HepG2 (cell line): Measurements from ENCODE around the gene CEACAM16. TPM values are rescaled to one million over a fixed set of nuclear protein-coding genes. Genes with fewer than 3 reads are reported as not detected.

Source experiments
- BRCA1 ChIP-seq: sonication (generic); formaldehyde crosslinking; IDR thresholded peaks from 2 replicates; pipeline ENCODE4 v1.4.0; 2020; ENCODE audit warnings: missing genetic modification reagents
- GZF1 ChIP-seq: sonication (generic); formaldehyde crosslinking; IDR thresholded peaks from 2 replicates; pipeline ENCODE4 v1.5.1; 2020; ENCODE audit warnings: mild to moderate bottlenecking, missing genetic modification reagents
- HMGXB4 ChIP-seq, 2 experiments: sonication (generic) in 1 of 2; formaldehyde crosslinking in 1 of 2; IDR thresholded peaks; 2 replicates each; pipeline versions ENCODE4 v1.4.0 to v1.6.1; 2018 to 2020; ENCODE audit warnings: missing genetic modification reagents in 2 of 2, borderline replicate concordance in 1 of 2, low read depth in 1 of 2, mild to moderate bottlenecking in 1 of 2, missing biosample characterization in 1 of 2
- HNRNPH1 ChIP-seq: fragments of 200-400 bp; formaldehyde crosslinking; optimal IDR thresholded peaks from 2 replicates; pipeline ENCODE3; 2017; ENCODE audit warnings: mild to moderate bottlenecking, low read depth, low read length
- KDM4B ChIP-seq: sonication (generic); formaldehyde crosslinking; IDR thresholded peaks from 2 replicates; pipeline ENCODE4 v1.4.0; 2020; ENCODE audit warnings: missing genetic modification reagents
- MYC ChIP-seq: sonication (generic); formaldehyde crosslinking; IDR thresholded peaks from 2 replicates; pipeline ENCODE4 v1.9.0; 2021; ENCODE audit warnings: missing genetic modification reagents, borderline replicate concordance
- NFIB ChIP-seq: sonication (generic); formaldehyde crosslinking; IDR thresholded peaks from 2 replicates; pipeline ENCODE4 v1.9.0; 2021; ENCODE audit warnings: missing genetic modification reagents, mild to moderate bottlenecking, borderline replicate concordance
- NFRKB ChIP-seq: fragments of 450-650 bp; IDR thresholded peaks from 2 replicates; pipeline ENCODE4 v1.6.1; 2017
- PAXIP1 ChIP-seq: sonication (generic); formaldehyde crosslinking; conservative IDR thresholded peaks from 2 replicates; pipeline ENCODE4 v1.4.0; 2020; ENCODE audit warnings: mild to moderate bottlenecking, missing genetic modification reagents, moderate library complexity
- PBX2 ChIP-seq: IDR thresholded peaks from 2 replicates; pipeline ENCODE4 v1.6.1; 2016; ENCODE audit warnings: control low read depth
- POLR2AphosphoS5 ChIP-seq: IDR thresholded peaks from 2 replicates; pipeline ENCODE4 v1.6.1; 2012; ENCODE audit warnings: low read depth, low read length
- SMAD3 ChIP-seq: sonication (generic); formaldehyde crosslinking; IDR thresholded peaks from 2 replicates; pipeline ENCODE4 v1.4.0; 2020; ENCODE audit warnings: missing genetic modification reagents
- TCF12 ChIP-seq, 2 experiments: fragments of 450-650 bp in 1 of 2; sonication (generic) in 1 of 2; formaldehyde crosslinking in 1 of 2; IDR thresholded peaks; 2 replicates each; pipeline versions ENCODE4 v1.6.1 to v1.8.0; 2017 to 2022; ENCODE audit warnings: antibody characterized with exemption in 1 of 2, mild to moderate bottlenecking in 1 of 2, missing genetic modification reagents in 1 of 2, moderate library complexity in 1 of 2
- TP53 ChIP-seq: sonication (generic); formaldehyde crosslinking; conservative IDR thresholded peaks from 2 replicates; pipeline ENCODE4 v1.4.0; 2020; ENCODE audit warnings: missing genetic modification reagents
- ZMAT3 ChIP-seq: sonication (generic); formaldehyde crosslinking; conservative IDR thresholded peaks from 2 replicates; pipeline ENCODE4 v1.7.0; 2021; ENCODE audit warnings: missing genetic modification reagents
- ZNF124 ChIP-seq: sonication (generic); formaldehyde crosslinking; IDR thresholded peaks from 2 replicates; pipeline ENCODE4 v1.4.0; 2020; ENCODE audit warnings: missing genetic modification reagents
- ZNF207 ChIP-seq: fragments of 450-650 bp; IDR thresholded peaks from 2 replicates; pipeline ENCODE4 v1.6.1; 2016; ENCODE audit warnings: antibody characterized with exemption, borderline replicate concordance
- ZNF788 ChIP-seq: sonication (generic); formaldehyde crosslinking; IDR thresholded peaks from 2 replicates; pipeline ENCODE4 v1.5.0; 2020; ENCODE audit warnings: mild to moderate bottlenecking, missing genetic modification reagents, borderline replicate concordance
- ZSCAN31 ChIP-seq: sonication (generic); formaldehyde crosslinking; IDR thresholded peaks from 2 replicates; pipeline ENCODE4 v1.5.0; 2020; ENCODE audit warnings: low read depth, mild to moderate bottlenecking, missing genetic modification reagents
- polyA plus RNA-seq, 8 experiments: library from polyadenylated mRNA; depleted of rRNA in 3 of 8; stranded (reverse) in 7 of 8; unstranded in 1 of 8; fragments of >200 nt; fragmentation: Illumina TruSeq in 4 of 8; extraction: Trizol in 4 of 8; gene quantifications; 2 replicates each; pipeline versions ENCODE4 v1.2.1 to v1.2.3, GENCODE V29; 2011 to 2016; ENCODE audit warnings: low read depth in 4 of 8, missing spikeins in 1 of 8, mixed read lengths in 1 of 8; ENCODE audit not compliant: insufficient read depth in 1 of 8
- total RNA-seq, 5 experiments: library from RNA; depleted of rRNA; stranded (reverse); fragments of >200 nt; fragmentation: Illumina TruSeq; extraction: Trizol; gene quantifications; 2 replicates each; pipeline ENCODE4 v1.2.3, GENCODE V29; 2016; ENCODE audit warnings: low read depth in 1 of 5
- TF ChIP-seq, protein P1 (sequence below): sonication (generic); formaldehyde crosslinking; IDR thresholded peaks from 2 replicates; pipeline ENCODE4 v1.8.0; 2022; ENCODE audit warnings: mild to moderate bottlenecking, missing genetic modification reagents; ENCODE audit not compliant: insufficient replicate concordance

CEACAM16 gene
- total and polyA plus RNA-seq, 2 of the 13 experiments (the other 11 are each of a cell fraction or from before 2014, with no cell fraction given): not detected

- TF ChIP-seq, protein P1, sequence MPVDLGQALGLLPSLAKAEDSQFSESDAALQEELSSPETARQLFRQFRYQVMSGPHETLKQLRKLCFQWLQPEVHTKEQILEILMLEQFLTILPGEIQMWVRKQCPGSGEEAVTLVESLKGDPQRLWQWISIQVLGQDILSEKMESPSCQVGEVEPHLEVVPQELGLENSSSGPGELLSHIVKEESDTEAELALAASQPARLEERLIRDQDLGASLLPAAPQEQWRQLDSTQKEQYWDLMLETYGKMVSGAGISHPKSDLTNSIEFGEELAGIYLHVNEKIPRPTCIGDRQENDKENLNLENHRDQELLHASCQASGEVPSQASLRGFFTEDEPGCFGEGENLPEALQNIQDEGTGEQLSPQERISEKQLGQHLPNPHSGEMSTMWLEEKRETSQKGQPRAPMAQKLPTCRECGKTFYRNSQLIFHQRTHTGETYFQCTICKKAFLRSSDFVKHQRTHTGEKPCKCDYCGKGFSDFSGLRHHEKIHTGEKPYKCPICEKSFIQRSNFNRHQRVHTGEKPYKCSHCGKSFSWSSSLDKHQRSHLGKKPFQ (CRISPR knock-in tag): no peak
- TF ChIP-seq ZMAT3 (CRISPR knock-in tag) (no peak), TP53 (CRISPR knock-in tag) (0 out of 2 replicates have a peak, but pooled peaks have one; percentile 27), POLR2AphosphoS5 (no peak), NFIB (CRISPR knock-in tag) (no peak), GZF1 (CRISPR knock-in tag) (no peak), NFRKB (no peak), BRCA1 (0 out of 2 replicates have a peak, but pooled peaks have one; percentile 24), ZNF124 (CRISPR knock-in tag) (no peak), HMGXB4 (CRISPR knock-in tag; IDR thresholded peaks at IDR 0.05; ENCODE audit: borderline replicate concordance in 1 of 2, low read depth in 1 of 2) (peak in 1 of 2 experiments; percentile 69; a peak in 1 of 4 replicates), ZSCAN31 (CRISPR knock-in tag) (no peak; the same call in 1 of the 2 replicates), ZNF207 (no peak), MYC (CRISPR knock-in tag) (peak; percentile 35; the same call in 1 of the 2 replicates), ZNF788 (CRISPR knock-in tag) (peak; percentile 50; the same call in 1 of the 2 replicates), KDM4B (CRISPR knock-in tag) (peak; percentile 42; the same call in 1 of the 2 replicates), PBX2 (CRISPR knock-in tag) (no peak), PAXIP1 (no peak), TCF12 (IDR thresholded peaks at IDR 0.05) (no peak), TCF12 (CRISPR knock-in tag; IDR thresholded peaks at IDR 0.05) (peak; percentile 52; the same call in 1 of the 2 replicates), SMAD3 (CRISPR knock-in tag) (peak; percentile 42; the same call in 1 of the 2 replicates), HNRNPH1 (no peak)
Measured at GRCh38 chr19:44723952-44724319, 25.0 kb downstream of the CEACAM16 start (continued).
